Right renal cortex interstitium (tissue), 3 donors: Measurements from ENCODE around the gene TAL1. TPM values are rescaled to one million over a fixed set of nuclear protein-coding genes. Genes with fewer than 3 reads are reported as not detected.

Experiments used
- DNase-seq, 3 donors: peaks; one replicate each; pipeline ENCODE4 v3.0.0-alpha.2; 2013; ENCODE audit warnings: low read depth in 3 of 3, low spot score in 2 of 3
- polyA plus RNA-seq, 3 donors: library from polyadenylated mRNA; unstranded; fragments of 120-200 nt; gene quantifications; one replicate each; pipeline ENCODE4 v1.2.1, GENCODE V29; 2013; ENCODE audit not compliant: insufficient read length in 3 of 3

TAL1 gene
- polyA plus RNA-seq, 3 donors, result 3.9 to 4.9 (median 4.1) TPM

GRCh38 chr1:47189844-47190508 is 42.0 kb downstream of the TAL1 start, which contains the start of gene PDZK1IP1:
Gene PDZK1IP1 (minus strand): TSS chr1:47190036. CDS start chr1:47189932, 104 bp downstream.
- DNase-seq, result no peak

- DNase-seq, result no peak
These were observed 42.9 kb downstream of the TAL1 start for GRCh38 chr1:47188791-47189785.

GRCh38 chr1:47187926-47188250 is 44.1 kb downstream of the TAL1 start:
- no peak for DNase-seq

- DNase-seq, result no peak
These were observed 44.6 kb downstream of the TAL1 start for GRCh38 chr1:47187231-47187925.

GRCh38 chr1:47186267-47187185 is 45.5 kb downstream of the TAL1 start:
- no peak for DNase-seq

- no peak for DNase-seq
These were observed 47.0 kb downstream of the TAL1 start for GRCh38 chr1:47184822-47185677.

- no peak for DNase-seq
These were observed 47.8 kb downstream of the TAL1 start for GRCh38 chr1:47184090-47184821.

GRCh38 chr1:47183308-47184089 is 48.5 kb downstream of the TAL1 start:
- DNase-seq, result no peak

GRCh38 chr1:47182676-47183235 is 49.3 kb downstream of the TAL1 start:
- no peak for DNase-seq

GRCh38 chr1:47181955-47182675 is 49.9 kb downstream of the TAL1 start:
- no peak for DNase-seq

GRCh38 chr1:47181095-47181954 is 50.7 kb downstream of the TAL1 start:
- DNase-seq, result no peak

- no peak for DNase-seq
These were observed 51.4 kb downstream of the TAL1 start for GRCh38 chr1:47180603-47181094.

- no peak for DNase-seq
These were observed 51.9 kb downstream of the TAL1 start for GRCh38 chr1:47179988-47180563.

GRCh38 chr1:47179017-47179987 is 52.7 kb downstream of the TAL1 start:
- DNase-seq, result peak; percentile 80 to 86 (median 84)
